GM06990 (cell line): ENCODE measurements around the gene ACD.

ENCODE experiments used
- DNase-seq: peaks from one replicate; pipeline ENCODE4 v3.0.0-alpha.2; 2011; ENCODE audit not compliant: insufficient read length; ENCODE audit errors: extremely low read depth
- H3K27me3 ChIP-seq: replicated peaks from 2 replicates; pipeline ENCODE4 v1.6.0; 2011; ENCODE audit warnings: low read length; ENCODE audit not compliant: control insufficient read depth, insufficient read depth
- H3K36me3 ChIP-seq: 2 replicates; pipeline ENCODE4 v1.5.1; 2011; ENCODE audit warnings: low read length; ENCODE audit not compliant: control insufficient read depth, insufficient read depth
- H3K4me3 ChIP-seq: replicated peaks from 2 replicates; pipeline ENCODE4 v1.5.1; 2011; ENCODE audit warnings: low read depth, mild to moderate bottlenecking, control low read depth, low read length
- CTCF ChIP-seq: IDR thresholded peaks from 2 replicates; pipeline ENCODE4 v1.5.1; 2011; ENCODE audit warnings: low read length, control low read depth, mild to moderate bottlenecking, inconsistent platforms; ENCODE audit not compliant: insufficient read depth, poor library complexity, severe bottlenecking

Gene ACD

GRCh38 chr16:67660564-67661028 lies 536 bp upstream of the ACD start, which contains the start of gene PARD6A:
Gene PARD6A (plus strand): TSS chr16:67660960. CDS start chr16:67661039, 79 bp downstream.
- no peak for TF ChIP-seq CTCF
- Histone ChIP-seq H3K4me3 (peak within 1 kb of the TSS; percentile 94), H3K36me3 (peaks cover 17% of the 10 kb centered on the region), H3K27me3 (no peaks in the 10 kb centered on the region)
- peak; percentile 94 for DNase-seq

GRCh38 chr16:67658849-67659674 lies 998 bp downstream of the ACD start:
- no peak for TF ChIP-seq CTCF
- peak overlapping the region; percentile 94 for H3K4me3 ChIP-seq
- peaks cover 25% of the 10 kb centered on the region for H3K36me3 ChIP-seq
- H3K27me3 ChIP-seq: no peaks in the 10 kb centered on the region
- DNase-seq: no peak

- Histone ChIP-seq H3K36me3 (peaks cover 25% of the 10 kb centered on the region), H3K27me3 (no peaks in the 10 kb centered on the region), H3K4me3 (no peak overlapping the region)
- TF ChIP-seq CTCF: no peak
- DNase-seq: no peak
Observed at GRCh38 chr16:67657751-67658518, 2.1 kb downstream of the ACD start.

- no peak overlapping the region for H3K4me3 ChIP-seq
- H3K36me3 ChIP-seq: peaks cover 29% of the 10 kb centered on the region
- H3K27me3 ChIP-seq: no peaks in the 10 kb centered on the region
- DNase-seq: no peak
- no peak for TF ChIP-seq CTCF
Observed at GRCh38 chr16:67657017-67657608, 2.9 kb downstream of the ACD start.

GRCh38 chr16:67656344-67657016 lies 3.6 kb downstream of the ACD start:
- TF ChIP-seq CTCF: no peak
- H3K27me3 ChIP-seq: no peaks in the 10 kb centered on the region
- H3K36me3 ChIP-seq: peaks cover 35% of the 10 kb centered on the region
- no peak overlapping the region for H3K4me3 ChIP-seq
- no peak for DNase-seq
